Peyer's patch (tissue), 4 donors: ENCODE measurements around the gene SLC23A2. TPM values are rescaled to one million over a fixed set of nuclear protein-coding genes. Genes with fewer than 3 reads are reported as not detected.

Experiments used
- DNase-seq, 3 donors: peaks; one replicate each; pipeline ENCODE4 v3.0.0-alpha.2; 2017 to 2019
- H3K27ac ChIP-seq, 4 donors: fragments of 200-600 bp; sonication (generic); one replicate each; pipeline ENCODE4 v1.5.1; 2016 to 2019
- H3K27me3 ChIP-seq, 2 donors: fragments of 200-600 bp; sonication (generic); one replicate each; pipeline ENCODE4 v1.5.1; 2019
- H3K36me3 ChIP-seq, 3 donors: fragments of 200-600 bp; sonication (generic); one replicate each; pipeline ENCODE4 v1.5.1; 2016 to 2019
- H3K4me1 ChIP-seq, 4 donors: fragments of 200-600 bp; sonication (generic); one replicate each; pipeline ENCODE4 v1.5.1; 2016 to 2019
- H3K4me3 ChIP-seq, 4 donors: fragments of 200-600 bp; sonication (generic); 1 replicate in 3 of 4; 2 replicates in 1 of 4; pipeline ENCODE4 v1.5.1; 2016 to 2019; ENCODE audit warnings: mild to moderate bottlenecking in 1 of 4
- H3K9me3 ChIP-seq, 4 donors: fragments of 200-600 bp; sonication (generic); one replicate each; pipeline ENCODE4 v1.5.1; 2016 to 2019; ENCODE audit warnings: mild to moderate bottlenecking in 1 of 4
- CTCF ChIP-seq, 6 experiments: fragments of 450-650 bp in 4 of 6; fragments of 200-600 bp in 2 of 6; sonication (generic) in 1 of 6; IDR thresholded peaks; one replicate each; pipeline ENCODE4 v1.5.1; 2017 to 2019; ENCODE audit warnings: antibody characterized with exemption in 6 of 6, mild to moderate bottlenecking in 3 of 6, moderate library complexity in 1 of 6
- POLR2A ChIP-seq, 2 donors: fragments of 450-650 bp; IDR thresholded peaks; one replicate each; pipeline ENCODE4 v1.5.1; 2017; ENCODE audit warnings: antibody characterized with exemption in 2 of 2, mild to moderate bottlenecking in 2 of 2, moderate library complexity in 2 of 2
- total RNA-seq, 4 donors: library from RNA; depleted of rRNA; stranded (reverse); fragments of >200 nt; gene quantifications; one replicate each; pipeline ENCODE4 v1.1.0, GENCODE V29; 2016

Gene SLC23A2
- total RNA-seq, 4 donors from 2014 or later, result 4.2 to 18.2 (median 11.0) TPM

GRCh38 chr20:4829514-4830215 is 171.6 kb downstream of the SLC23A2 start:
- no peak overlapping the region for H3K4me3 ChIP-seq
- H3K27me3 ChIP-seq, result no peaks in the 10 kb centered on the region
- H3K9me3 ChIP-seq, result no peaks in the 10 kb centered on the region
- TF ChIP-seq CTCF (IDR thresholded peaks at IDR 0.05) (no peak), POLR2A (IDR thresholded peaks at IDR 0.05) (no peak)
- no peaks in the 10 kb centered on the region for H3K36me3 ChIP-seq
- DNase-seq, result no peak
- H3K4me1 ChIP-seq, result no peaks in the 10 kb centered on the region
- H3K27ac ChIP-seq, result no peak overlapping the region

GRCh38 chr20:4828830-4829513 is 172.3 kb downstream of the SLC23A2 start:
- no peak overlapping the region for H3K4me3 ChIP-seq

GRCh38 chr20:4821590-4821989 is 179.7 kb downstream of the SLC23A2 start:
- no peaks in the 10 kb centered on the region for H3K36me3 ChIP-seq
- no peaks in the 10 kb centered on the region for H3K27me3 ChIP-seq
- peak overlapping the region in 2 of 4 donors; percentile 65 to 97 for H3K27ac ChIP-seq
- H3K4me1 ChIP-seq, result peaks cover 0 to 31% (median 13%) of the 10 kb centered on the region in 4 donors
- TF ChIP-seq CTCF (IDR thresholded peaks at IDR 0.05), result no peak
- no peak for TF ChIP-seq POLR2A (IDR thresholded peaks at IDR 0.05)
- no peaks in the 10 kb centered on the region for H3K9me3 ChIP-seq
- H3K4me3 ChIP-seq, result peak overlapping the region in 3 of 4 donors; percentile 50 to 88 (median 81)
- DNase-seq, result no peak

More at GRCh38 chr20:4828830-4829513, 172.3 kb downstream of the SLC23A2 start:
- H3K27me3 ChIP-seq, result no peaks in the 10 kb centered on the region
- H3K4me1 ChIP-seq, result peaks cover 0 to 1% (median 0%) of the 10 kb centered on the region in 4 donors
- H3K27ac ChIP-seq, result no peak overlapping the region
- no peak for DNase-seq
- no peaks in the 10 kb centered on the region for H3K36me3 ChIP-seq
- TF ChIP-seq POLR2A (IDR thresholded peaks at IDR 0.05) (no peak), CTCF (IDR thresholded peaks at IDR 0.05) (no peak)
- H3K9me3 ChIP-seq, result no peaks in the 10 kb centered on the region

- DNase-seq, result no peak
- H3K9me3 ChIP-seq, result no peaks in the 10 kb centered on the region
- no peak for TF ChIP-seq CTCF (IDR thresholded peaks at IDR 0.05)
- peaks cover 0 to 32% (median 13%) of the 10 kb centered on the region in 4 donors for H3K4me1 ChIP-seq
- no peaks in the 10 kb centered on the region for H3K36me3 ChIP-seq
- no peaks in the 10 kb centered on the region for H3K27me3 ChIP-seq
- H3K27ac ChIP-seq, result peak overlapping the region; percentile 19 to 97 (median 48)
- H3K4me3 ChIP-seq, result peak overlapping the region in 1 of 4 donors; percentile 23
Observed at GRCh38 chr20:4820806-4821518, 180.3 kb downstream of the SLC23A2 start.

GRCh38 chr20:4819901-4820300 is 181.4 kb downstream of the SLC23A2 start:
- Histone ChIP-seq H3K4me3 (no peak overlapping the region), H3K27ac (peak overlapping the region in 1 of 4 donors; percentile 97), H3K4me1 (peaks cover 0 to 38% (median 19%) of the 10 kb centered on the region in 4 donors), H3K9me3 (no peaks in the 10 kb centered on the region), H3K36me3 (no peaks in the 10 kb centered on the region), H3K27me3 (no peaks in the 10 kb centered on the region)
- DNase-seq, result no peak
- TF ChIP-seq POLR2A (IDR thresholded peaks at IDR 0.05) (no peak), CTCF (IDR thresholded peaks at IDR 0.05) (no peak)
